ENCODE measurements around the gene MON2.
"Not testable (repeated sequence)": the region's sequence is repeated elsewhere in the genome, so short reads cannot be mapped to it uniquely, and the experiment has no call there.

Gene MON2

DNA sequence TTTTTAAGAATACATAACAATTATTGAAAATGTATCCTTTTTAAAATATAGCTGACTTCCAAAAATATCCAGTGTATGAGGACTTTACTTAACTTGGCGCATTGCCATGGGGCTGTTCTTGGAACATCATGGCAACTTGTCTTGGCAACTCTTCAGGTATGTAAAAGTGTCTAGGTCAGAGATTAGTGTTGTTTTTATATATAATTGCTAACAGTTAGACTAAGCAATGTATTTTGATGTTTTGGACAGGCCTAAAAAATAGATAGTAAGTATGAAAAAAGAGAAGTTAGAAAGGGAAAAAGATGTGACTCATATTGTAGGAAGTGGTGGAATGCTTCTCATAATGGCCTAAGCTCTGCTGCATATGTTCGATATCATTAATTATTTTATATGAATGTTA lies 70.9 kb downstream of the MON2 start:
- DNase-seq (ENCODE audit: low spot score in 2 of 2) = no peak
- Histone ChIP-seq H3K27me3 (ENCODE audit: low read depth) (no peaks in the 10 kb centered on the region), H3K9me3 (no peaks in the 10 kb centered on the region), H3K4me1 (no peaks in the 10 kb centered on the region), H3K36me3 (replicated peaks) (peaks cover 11% of the 10 kb centered on the region; the same call in 1 of the 2 replicates), H3K4me3 (no peak overlapping the region)
- in situ Hi-C loops (cut with MboI; ENCODE audit: low sequenced_read_pairs) = no loop called here

DNA sequence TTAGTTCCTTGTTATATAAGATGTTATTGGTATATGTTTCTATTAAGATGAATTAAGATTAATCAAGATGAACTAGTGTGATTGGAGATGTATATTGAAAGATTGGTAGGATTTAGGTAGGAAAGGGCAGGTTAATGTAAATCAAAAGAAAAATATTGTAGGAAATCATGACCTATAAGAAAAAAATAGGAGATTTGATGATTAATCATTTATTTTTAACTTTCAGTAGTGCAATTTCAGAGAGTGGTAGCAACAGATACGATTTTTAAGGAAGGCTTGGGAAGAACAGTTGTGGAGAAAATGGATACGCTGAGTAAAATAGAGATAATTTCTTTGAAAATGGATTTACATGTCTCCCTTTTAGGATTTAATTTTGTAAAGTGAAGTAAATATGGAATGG lies 73.7 kb downstream of the MON2 start:
- Histone ChIP-seq H3K4me1 (no peaks in the 10 kb centered on the region), H3K4me3 (no peak overlapping the region), H3K27me3 (ENCODE audit: low read depth) (no peaks in the 10 kb centered on the region), H3K36me3 (replicated peaks) (peaks cover 6% of the 10 kb centered on the region; the same call in 1 of the 2 replicates), H3K9me3 (no peaks in the 10 kb centered on the region)
- no peak for DNase-seq (ENCODE audit: low spot score in 2 of 2)
- in situ Hi-C loops (cut with MboI; ENCODE audit: low sequenced_read_pairs) = no loop called here

DNA sequence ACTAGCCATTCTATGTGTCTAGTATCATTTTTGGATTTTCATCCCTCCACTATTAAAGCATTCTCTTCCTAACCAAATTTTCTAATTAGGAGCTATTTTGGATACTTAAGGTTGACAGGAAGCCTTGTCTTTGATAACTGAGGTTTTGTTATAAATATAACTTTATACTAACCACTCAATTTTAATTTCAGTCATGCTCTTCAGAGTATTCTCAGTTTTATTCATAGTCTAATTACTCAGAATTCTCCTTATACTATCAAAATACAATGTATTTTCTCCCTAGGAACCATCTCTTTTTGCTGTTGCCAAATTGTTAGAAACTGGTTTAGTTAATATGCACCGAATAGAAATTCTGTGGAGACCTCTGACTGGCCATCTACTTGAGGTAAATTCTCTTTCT lies 76.2 kb downstream of the MON2 start:
- no peaks in the 10 kb centered on the region for H3K4me1 ChIP-seq
- no peak overlapping the region for H3K4me3 ChIP-seq
- H3K9me3 ChIP-seq = no peaks in the 10 kb centered on the region
- no peak for DNase-seq (ENCODE audit: low spot score in 2 of 2)
- H3K27me3 ChIP-seq (ENCODE audit: low read depth) = no peaks in the 10 kb centered on the region
- in situ Hi-C loops (cut with MboI; ENCODE audit: low sequenced_read_pairs) = no loop called here
- H3K36me3 ChIP-seq (replicated peaks) = peaks cover 7% of the 10 kb centered on the region

DNA sequence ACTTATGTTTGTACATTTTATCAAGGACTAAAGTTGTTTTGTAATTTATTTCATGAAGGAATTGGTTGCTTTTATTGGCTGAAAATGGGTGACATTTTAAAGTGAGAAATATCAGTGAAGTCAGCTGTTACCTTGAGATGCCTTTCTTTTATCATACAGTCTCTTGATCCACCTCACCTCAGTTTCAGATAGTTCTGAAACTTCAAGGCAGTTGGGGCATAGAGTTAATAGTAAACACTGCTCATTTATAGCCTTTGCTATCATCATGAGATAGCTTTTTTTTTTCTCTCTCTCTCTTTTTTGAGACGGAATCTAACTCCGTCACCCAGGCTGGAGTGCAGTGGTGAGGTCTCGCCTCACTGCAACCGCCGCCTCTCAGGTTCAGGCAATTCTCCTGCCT lies 76.7 kb downstream of the MON2 start:
- Histone ChIP-seq H3K4me1 (no peaks in the 10 kb centered on the region), H3K9me3 (no peaks in the 10 kb centered on the region), H3K27me3 (ENCODE audit: low read depth) (no peaks in the 10 kb centered on the region), H3K4me3 (no peak overlapping the region), H3K36me3 (replicated peaks) (peaks cover 11% of the 10 kb centered on the region)
- DNase-seq (ENCODE audit: low spot score in 2 of 2) = no peak
- in situ Hi-C loops (cut with MboI; ENCODE audit: low sequenced_read_pairs) = no loop called here

GRCh38 chr12:62543741-62544140 lies 77.1 kb downstream of the MON2 start:
- H3K4me3 ChIP-seq = no peak overlapping the region
- H3K4me1 ChIP-seq = no peaks in the 10 kb centered on the region
- no peak for DNase-seq (ENCODE audit: low spot score in 2 of 2)
- peaks cover 11% of the 10 kb centered on the region for H3K36me3 ChIP-seq (replicated peaks)
- in situ Hi-C loops (cut with MboI; ENCODE audit: low sequenced_read_pairs) = no loop called here
- no peaks in the 10 kb centered on the region for H3K9me3 ChIP-seq
- no peaks in the 10 kb centered on the region for H3K27me3 ChIP-seq (ENCODE audit: low read depth)

GRCh38 chr12:62552906-62553556 lies 86.4 kb downstream of the MON2 start:
- DNase-seq (ENCODE audit: low spot score in 2 of 2) = no peak
- in situ Hi-C loops (cut with MboI; ENCODE audit: low sequenced_read_pairs) = no loop called here
- H3K4me1 ChIP-seq = no peaks in the 10 kb centered on the region

GRCh38 chr12:62559366-62559765 lies 92.7 kb downstream of the MON2 start:
- DNase-seq (ENCODE audit: low spot score in 2 of 2); H3K4me3 ChIP-seq; H3K27me3 ChIP-seq (ENCODE audit: low read depth); H3K4me1 ChIP-seq; H3K9me3 ChIP-seq; in situ Hi-C loops (cut with MboI; ENCODE audit: low sequenced_read_pairs): not testable (repeated sequence)
- peaks cover 18% of the 10 kb centered on the region for H3K36me3 ChIP-seq (replicated peaks)

More at GRCh38 chr12:62552906-62553556, 86.4 kb downstream of the MON2 start:
- Histone ChIP-seq H3K27me3 (ENCODE audit: low read depth) (no peaks in the 10 kb centered on the region), H3K36me3 (replicated peaks) (peaks cover 18% of the 10 kb centered on the region), H3K9me3 (no peaks in the 10 kb centered on the region), H3K4me3 (no peak overlapping the region)

DNA sequence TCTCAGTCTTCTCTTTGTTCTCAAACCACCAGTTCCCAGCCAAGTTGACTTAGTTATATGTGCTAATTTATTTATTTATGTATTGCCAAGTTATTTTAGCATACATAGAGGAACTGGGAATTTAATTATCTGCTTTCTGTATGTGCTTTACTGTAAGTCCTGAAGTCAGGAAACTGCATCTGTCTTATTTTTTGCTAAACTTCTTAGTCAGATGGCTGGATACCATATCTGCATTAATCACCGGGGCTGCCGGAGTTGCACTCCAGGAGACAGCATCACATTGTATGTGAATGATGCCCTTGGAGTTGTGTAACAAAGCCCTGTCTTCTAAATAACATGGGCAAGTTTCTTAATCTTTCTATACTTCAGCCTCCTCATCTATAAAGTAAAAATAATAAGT lies 96.2 kb downstream of the MON2 start:
- DNase-seq (ENCODE audit: low spot score in 2 of 2) = no peak
- Histone ChIP-seq H3K4me3 (no peak overlapping the region), H3K36me3 (replicated peaks) (0 out of 2 replicates have a peak, but pooled peaks cover 6% of the 10 kb centered on the region), H3K4me1 (no peaks in the 10 kb centered on the region), H3K9me3 (no peaks in the 10 kb centered on the region), H3K27me3 (ENCODE audit: low read depth) (no peaks in the 10 kb centered on the region)
- in situ Hi-C loops (cut with MboI; ENCODE audit: low sequenced_read_pairs) = no loop called here

- Histone ChIP-seq H3K4me3 (no peak overlapping the region), H3K9me3 (no peaks in the 10 kb centered on the region), H3K27me3 (ENCODE audit: low read depth) (no peaks in the 10 kb centered on the region), H3K4me1 (no peaks in the 10 kb centered on the region), H3K36me3 (replicated peaks) (0 out of 2 replicates have a peak, but pooled peaks cover 4% of the 10 kb centered on the region)
- no peak for DNase-seq (ENCODE audit: low spot score in 2 of 2)
- in situ Hi-C loops (cut with MboI; ENCODE audit: low sequenced_read_pairs) = loop anchor here (25.0 kb wide), 1 partner anchor 1262 kb away; the partner anchor contains the start of gene SRGAP1
Measured at GRCh38 chr12:62575036-62575435, 108.4 kb downstream of the MON2 start.

DNA sequence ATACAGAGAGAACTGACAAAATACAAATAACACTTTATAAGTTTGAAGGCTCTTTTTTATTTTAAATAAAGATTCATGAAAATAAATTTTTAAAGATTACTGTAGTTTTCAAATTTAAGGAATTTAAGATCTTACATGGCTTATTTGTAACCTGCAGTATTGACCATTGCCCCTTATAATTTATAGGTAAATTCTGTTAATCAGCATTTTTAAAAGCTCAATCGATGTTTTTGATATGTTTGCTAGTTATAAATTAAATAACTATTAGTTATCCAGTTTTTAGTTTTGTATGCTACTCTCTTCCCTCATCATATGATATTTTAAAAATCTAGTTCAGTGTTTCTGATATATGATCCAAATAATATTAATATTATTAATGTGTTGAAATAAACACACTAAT lies 109.9 kb downstream of the MON2 start:
- H3K4me3 ChIP-seq = no peak overlapping the region
- H3K9me3 ChIP-seq = no peaks in the 10 kb centered on the region
- DNase-seq (ENCODE audit: low spot score in 2 of 2) = no peak
- H3K4me1 ChIP-seq = no peaks in the 10 kb centered on the region
- no peaks in the 10 kb centered on the region for H3K27me3 ChIP-seq (ENCODE audit: low read depth)
- 0 out of 2 replicates have a peak, but pooled peaks cover 4% of the 10 kb centered on the region for H3K36me3 ChIP-seq (replicated peaks)
- in situ Hi-C loops (cut with MboI; ENCODE audit: low sequenced_read_pairs) = loop anchor here (25.0 kb wide), 1 partner anchor 1261 kb away; the partner anchor contains the start of gene SRGAP1

DNA sequence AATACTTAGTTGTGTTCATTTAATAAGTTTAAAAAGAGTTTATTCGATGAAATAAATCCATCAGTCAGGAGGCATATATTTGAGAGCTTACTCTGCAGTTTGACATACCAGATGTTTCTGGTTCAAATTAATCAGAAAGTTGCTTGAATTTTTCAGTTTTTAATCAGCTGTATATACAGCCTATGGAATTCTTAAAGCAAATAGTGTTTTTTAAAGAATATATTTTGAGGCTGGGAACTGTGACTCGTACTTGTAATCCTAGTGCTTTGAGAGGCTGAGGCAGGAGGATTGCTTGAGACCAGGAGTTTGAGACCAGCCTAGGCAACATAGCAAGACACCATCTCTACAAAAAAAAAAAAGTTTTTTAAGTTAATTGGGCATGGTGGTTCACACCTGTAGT lies 112.1 kb downstream of the MON2 start:
- H3K36me3 ChIP-seq (replicated peaks) = no peaks in the 10 kb centered on the region
- in situ Hi-C loops (cut with MboI; ENCODE audit: low sequenced_read_pairs) = loop anchor here (25.0 kb wide), 1 partner anchor 1259 kb away; the partner anchor contains the start of gene SRGAP1
- no peak overlapping the region for H3K4me3 ChIP-seq
- no peaks in the 10 kb centered on the region for H3K27me3 ChIP-seq (ENCODE audit: low read depth)
- H3K9me3 ChIP-seq = no peaks in the 10 kb centered on the region
- no peaks in the 10 kb centered on the region for H3K4me1 ChIP-seq
- DNase-seq (ENCODE audit: low spot score in 2 of 2) = no peak

- H3K9me3 ChIP-seq = no peaks in the 10 kb centered on the region
- H3K4me3 ChIP-seq = no peak overlapping the region
- H3K4me1 ChIP-seq = no peaks in the 10 kb centered on the region
- DNase-seq (ENCODE audit: low spot score in 2 of 2) = peak in 1 of 2 experiments; percentile 79
- in situ Hi-C loops (cut with MboI; ENCODE audit: low sequenced_read_pairs) = loop anchor here (5.0 to 25.0 kb wide), 2 partner anchors 211 to 1256 kb away; partner anchors contain the start of gene SRGAP1
- H3K36me3 ChIP-seq (replicated peaks) = no peaks in the 10 kb centered on the region
- H3K27me3 ChIP-seq (ENCODE audit: low read depth) = no peaks in the 10 kb centered on the region
Measured at GRCh38 chr12:62581288-62582064, 114.8 kb downstream of the MON2 start.

DNA sequence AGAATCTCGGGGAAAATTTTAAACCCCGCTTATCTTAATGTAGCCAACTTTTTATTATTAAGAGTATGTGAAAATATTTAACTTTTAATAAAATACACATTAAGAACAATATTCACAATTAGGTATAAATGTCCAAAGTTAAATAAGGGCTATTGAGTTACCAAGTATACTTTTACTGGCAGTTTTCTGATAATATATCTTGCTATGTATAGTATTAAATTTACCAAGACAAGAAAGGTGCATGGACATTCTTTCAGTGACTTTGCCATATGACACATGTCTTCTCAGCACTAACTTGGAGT lies 115.4 kb downstream of the MON2 start:
- H3K9me3 ChIP-seq = no peaks in the 10 kb centered on the region
- in situ Hi-C loops (cut with MboI; ENCODE audit: low sequenced_read_pairs) = loop anchor here (5.0 to 25.0 kb wide), 2 partner anchors 210 to 1255 kb away; partner anchors contain the start of gene SRGAP1
- no peaks in the 10 kb centered on the region for H3K27me3 ChIP-seq (ENCODE audit: low read depth)
- H3K4me3 ChIP-seq = no peak overlapping the region
- no peaks in the 10 kb centered on the region for H3K36me3 ChIP-seq (replicated peaks)
- no peak for DNase-seq (ENCODE audit: low spot score in 2 of 2)
- H3K4me1 ChIP-seq = peaks cover 3% of the 10 kb centered on the region

DNA sequence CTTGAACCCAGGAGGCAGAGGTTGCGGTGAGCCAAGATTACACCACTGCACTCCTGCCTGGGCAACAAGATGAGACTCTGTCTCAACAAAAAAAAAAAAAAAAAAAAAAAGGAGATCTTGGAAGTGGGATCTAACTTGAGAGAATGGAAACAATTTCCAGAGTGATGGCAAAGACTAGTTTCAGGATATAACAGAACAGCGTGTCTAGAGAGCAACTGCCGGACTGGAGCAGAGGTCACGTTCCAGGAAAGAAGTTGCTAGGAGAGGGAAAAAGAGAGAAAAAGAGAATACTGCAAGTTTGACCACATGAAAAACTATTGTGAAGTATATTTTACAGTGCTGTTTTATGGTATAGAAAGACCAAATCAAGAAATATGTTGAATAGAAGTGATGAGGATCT lies 118.0 kb downstream of the MON2 start:
- in situ Hi-C loops (cut with MboI; ENCODE audit: low sequenced_read_pairs) = loop anchor here (5.0 to 25.0 kb wide), 2 partner anchors 208 to 1253 kb away; partner anchors contain the start of gene SRGAP1

More for the DNA sequence above, 118.0 kb downstream of the MON2 start:
- no peaks in the 10 kb centered on the region for H3K36me3 ChIP-seq (replicated peaks)
- no peaks in the 10 kb centered on the region for H3K27me3 ChIP-seq (ENCODE audit: low read depth)
- H3K9me3 ChIP-seq = no peaks in the 10 kb centered on the region
- H3K4me3 ChIP-seq = no peak overlapping the region
- no peak for DNase-seq (ENCODE audit: low spot score in 2 of 2)
- H3K4me1 ChIP-seq = peaks cover 19% of the 10 kb centered on the region

All from HAP-1 (cell line).